GM19193 (cell line): ENCODE results near the gene SH2D6.

ENCODE experiments used
- POLR2A ChIP-seq: IDR thresholded peaks from 4 replicates; pipeline ENCODE4 v1.6.1; 2011; ENCODE audit not compliant: insufficient read depth, insufficient read length; ENCODE audit errors: extremely low read depth

Gene SH2D6

DNA sequence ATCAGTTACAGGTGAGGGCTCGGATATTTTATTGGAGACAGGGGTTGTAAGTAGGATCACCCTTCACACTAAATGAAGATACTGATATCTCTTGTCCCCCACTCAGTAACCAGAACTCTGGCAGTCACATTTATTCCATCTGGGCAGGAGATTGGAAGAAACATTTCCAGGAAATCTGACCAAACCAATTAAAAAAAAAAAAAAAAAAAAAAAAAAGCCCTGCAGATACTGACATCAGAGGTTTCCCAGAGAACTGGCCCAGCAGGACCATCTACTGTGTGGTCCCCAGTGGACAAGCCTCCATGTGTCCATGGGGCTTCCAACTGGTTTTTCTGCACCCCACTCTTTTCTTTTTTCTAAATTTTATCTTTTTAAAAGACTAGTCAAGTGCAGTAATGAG lies 41.3 kb downstream of the SH2D6 start:
- TF ChIP-seq POLR2A = no peak

DNA sequence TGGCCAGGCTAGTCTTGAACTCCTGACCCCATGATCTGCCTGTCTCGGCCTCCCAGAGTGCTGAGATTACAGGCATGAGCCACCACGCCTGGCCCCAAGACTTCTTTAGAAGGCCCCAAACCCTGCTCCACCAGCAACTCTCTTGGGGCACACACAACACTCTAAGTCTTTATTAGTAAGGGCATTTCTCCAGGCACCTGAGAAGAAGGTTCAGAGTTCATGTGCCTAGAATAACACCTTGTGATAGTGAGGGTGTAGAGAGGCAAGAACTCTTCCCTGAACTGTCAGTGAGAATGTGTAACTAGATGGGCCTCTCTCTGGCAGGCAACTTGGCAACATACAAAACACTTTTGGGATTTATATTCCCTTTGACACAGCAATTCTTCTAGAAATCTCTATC lies 43.8 kb downstream of the SH2D6 start:
- TF ChIP-seq POLR2A = no peak

DNA sequence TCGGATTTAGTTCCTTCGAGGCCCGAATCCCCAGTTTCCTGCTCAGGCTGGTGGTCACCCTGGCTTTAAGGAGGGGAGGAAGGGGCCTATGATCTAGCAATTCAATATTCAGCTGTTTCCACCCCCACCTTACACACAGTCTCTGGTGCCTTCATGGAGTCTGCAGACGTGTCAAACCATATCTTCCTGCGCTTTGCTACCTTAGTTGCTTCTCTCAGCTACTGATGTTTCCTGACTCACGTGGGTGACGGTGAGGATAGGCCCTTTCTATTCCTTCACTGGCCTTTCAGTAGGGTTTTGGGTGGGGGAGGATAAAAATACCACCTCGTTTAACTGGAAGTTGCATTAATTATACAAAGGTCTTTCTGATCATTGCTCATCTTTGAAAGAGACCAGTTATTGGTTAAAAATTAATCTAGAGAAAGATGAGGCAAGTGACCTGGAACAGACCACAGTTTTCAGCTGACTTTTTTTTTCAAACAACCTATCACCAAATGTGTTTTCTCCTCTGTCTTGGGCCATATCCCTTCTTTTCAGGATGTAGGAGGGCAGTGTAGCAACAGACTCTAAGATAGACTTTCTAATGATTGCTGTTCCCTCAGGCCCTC lies 49.7 kb downstream of the SH2D6 start:
- no peak for TF ChIP-seq POLR2A

DNA sequence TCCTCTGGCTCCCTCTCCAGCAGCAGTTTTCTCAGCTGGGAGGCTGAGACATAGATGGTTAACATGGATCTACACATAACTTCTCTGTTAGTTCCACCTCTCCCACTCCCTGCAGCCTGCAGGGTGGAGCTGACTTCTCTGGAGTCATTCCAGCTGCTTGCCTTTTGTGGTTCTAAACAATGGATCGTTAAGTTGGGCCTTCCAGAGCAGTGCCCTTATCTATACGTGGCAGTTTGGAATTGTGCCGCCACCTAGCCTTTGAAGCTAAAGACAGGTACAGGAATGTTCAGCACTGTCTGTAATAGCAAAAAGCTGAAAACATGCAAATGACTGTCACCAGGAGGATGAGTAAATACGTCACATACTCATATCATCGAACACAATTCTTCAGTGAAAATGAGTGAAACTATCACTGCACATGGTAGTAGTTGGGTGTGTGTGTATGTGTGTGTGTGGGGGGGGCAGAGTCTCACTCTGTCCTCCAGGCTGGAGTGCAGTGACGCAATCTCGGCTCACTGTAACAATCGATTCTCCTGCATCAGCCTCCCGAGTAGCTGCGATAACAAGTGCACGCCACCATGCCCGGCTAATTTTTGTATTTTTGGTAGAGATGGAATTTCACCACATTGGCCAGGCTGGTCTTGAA lies 50.3 kb downstream of the SH2D6 start:
- TF ChIP-seq POLR2A = no peak

DNA sequence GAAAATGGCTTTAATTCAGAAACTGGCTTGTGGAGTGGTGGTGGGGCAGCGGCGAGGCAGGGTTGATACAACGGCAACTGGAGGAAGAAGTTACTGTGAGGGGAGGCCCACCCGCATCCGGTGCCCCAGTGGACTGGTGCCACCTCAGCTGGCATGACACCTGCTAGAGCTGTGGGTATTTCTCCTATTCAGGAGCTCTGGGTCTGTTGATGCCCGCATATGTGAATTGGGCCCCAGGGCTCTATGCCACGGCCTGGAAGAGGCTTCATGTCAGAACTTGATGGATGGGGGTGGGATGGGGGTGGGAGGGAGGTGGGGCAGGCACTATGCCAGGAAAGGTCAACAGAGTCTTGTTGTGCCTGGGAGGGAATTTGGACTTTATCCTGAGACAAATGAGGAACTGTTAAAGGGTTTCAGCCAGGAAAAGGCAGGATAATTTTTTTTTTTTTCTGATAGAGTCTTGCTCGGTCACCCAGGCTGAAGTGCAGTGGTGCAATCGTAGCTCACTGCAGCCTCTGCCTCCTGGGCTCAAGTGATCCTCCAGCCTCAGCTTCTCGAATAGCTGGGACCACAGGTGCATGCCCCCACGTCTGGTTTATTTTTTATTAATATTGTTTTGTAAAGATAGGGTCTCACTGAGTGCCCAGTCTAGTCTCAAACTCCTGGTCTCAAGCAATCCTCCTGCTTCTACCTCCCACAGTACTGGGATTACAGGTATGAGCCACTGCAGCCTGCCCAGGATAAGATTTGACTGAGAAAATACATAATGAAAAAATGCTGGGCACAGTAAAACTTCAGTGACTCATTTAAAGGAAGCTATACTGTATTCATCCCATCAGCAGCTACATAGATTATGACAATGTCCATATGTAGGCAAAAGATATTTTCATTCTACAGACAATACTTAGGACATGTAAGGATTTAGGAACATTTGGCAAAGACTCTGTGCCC lies 52.6 kb downstream of the SH2D6 start:
- TF ChIP-seq POLR2A = no peak

DNA sequence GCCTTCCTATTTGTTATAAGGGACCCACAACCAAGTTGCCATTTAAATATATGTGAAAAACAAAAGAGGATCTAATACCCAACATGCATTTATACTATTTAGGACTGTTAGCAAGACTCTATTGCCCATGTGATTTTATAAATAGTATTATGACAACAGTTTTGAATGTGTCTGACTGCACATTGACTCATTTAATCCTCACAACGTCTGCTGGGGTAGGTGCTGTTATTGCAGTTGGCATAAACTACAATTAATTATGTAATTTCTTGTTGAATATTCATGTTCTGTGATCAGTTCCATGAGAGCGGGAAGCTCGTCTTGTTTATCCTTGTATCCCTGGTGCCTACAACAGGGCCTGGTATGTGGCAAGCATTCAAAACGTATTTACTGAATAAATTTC lies 53.7 kb downstream of the SH2D6 start:
- no peak for TF ChIP-seq POLR2A

DNA sequence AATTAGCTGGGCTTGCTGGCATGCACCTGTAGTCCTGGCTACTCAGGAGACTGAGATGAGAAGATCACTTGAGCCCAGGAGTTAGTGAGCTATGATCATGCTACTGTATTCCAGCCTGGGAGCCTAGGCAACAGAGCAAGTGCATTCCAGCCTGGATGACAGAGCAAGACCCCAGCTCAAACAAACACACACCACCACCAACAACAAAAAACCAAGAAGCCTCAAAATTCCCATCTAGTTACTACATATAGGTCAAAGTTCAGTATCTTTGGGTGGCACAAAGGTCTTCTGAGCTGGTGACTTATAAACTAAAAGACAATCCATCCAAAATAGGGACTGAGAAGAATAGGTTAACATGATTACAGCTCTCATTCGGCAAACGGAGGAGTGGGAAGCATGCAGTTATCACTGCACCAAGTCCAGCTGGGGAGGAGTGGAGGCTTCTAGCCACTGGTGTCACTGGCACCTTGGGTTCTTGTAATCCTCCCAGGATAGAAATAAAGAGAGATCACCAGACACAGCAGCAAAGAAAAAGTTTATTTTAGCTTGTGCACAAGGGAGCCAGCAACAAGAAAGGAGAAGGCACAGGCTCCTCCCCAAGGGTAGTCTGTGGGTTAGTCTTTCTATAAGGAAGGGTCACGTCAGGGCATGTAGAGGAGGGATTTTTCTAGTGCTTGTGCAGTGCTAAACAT lies 57.4 kb downstream of the SH2D6 start:
- no peak for TF ChIP-seq POLR2A

DNA sequence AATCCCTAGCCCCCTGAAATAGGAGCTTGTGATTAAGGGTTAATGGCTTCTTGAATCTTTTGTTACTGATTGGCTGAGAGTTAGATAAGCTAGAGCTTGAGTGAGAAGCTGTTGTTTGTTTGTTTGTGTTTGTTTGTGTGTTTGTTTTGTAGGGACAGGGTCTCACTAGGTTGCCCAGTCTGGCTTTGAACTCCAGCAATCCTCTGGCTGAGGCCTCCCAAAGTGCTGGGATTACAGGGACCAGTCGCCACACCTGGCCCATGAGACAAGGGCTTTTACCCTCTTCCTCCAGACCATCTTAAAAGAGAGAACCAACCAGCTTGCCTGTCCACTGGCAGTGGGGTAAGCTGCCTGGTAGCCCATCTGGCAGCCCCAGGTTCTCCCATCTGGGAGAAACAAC lies 58.1 kb downstream of the SH2D6 start:
- no peak for TF ChIP-seq POLR2A

DNA sequence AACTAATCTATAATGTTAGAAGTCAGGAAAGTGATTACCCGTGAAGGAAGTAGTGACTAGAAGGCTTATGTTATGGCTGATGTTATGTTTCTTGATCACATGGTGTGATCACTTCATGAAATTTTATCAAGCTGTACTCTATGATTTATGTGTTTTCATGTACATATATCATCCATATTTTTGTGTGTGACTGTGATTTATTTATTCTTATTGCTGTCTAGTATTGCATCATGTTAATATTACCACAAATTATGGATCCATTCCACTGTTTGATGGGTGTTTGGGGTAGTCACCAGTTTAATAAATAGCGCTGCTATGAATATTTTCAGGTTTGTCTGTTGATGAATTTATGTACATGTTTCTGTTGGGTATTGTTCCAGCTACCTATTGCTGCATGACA lies 59.4 kb downstream of the SH2D6 start:
- TF ChIP-seq POLR2A = no peak

DNA sequence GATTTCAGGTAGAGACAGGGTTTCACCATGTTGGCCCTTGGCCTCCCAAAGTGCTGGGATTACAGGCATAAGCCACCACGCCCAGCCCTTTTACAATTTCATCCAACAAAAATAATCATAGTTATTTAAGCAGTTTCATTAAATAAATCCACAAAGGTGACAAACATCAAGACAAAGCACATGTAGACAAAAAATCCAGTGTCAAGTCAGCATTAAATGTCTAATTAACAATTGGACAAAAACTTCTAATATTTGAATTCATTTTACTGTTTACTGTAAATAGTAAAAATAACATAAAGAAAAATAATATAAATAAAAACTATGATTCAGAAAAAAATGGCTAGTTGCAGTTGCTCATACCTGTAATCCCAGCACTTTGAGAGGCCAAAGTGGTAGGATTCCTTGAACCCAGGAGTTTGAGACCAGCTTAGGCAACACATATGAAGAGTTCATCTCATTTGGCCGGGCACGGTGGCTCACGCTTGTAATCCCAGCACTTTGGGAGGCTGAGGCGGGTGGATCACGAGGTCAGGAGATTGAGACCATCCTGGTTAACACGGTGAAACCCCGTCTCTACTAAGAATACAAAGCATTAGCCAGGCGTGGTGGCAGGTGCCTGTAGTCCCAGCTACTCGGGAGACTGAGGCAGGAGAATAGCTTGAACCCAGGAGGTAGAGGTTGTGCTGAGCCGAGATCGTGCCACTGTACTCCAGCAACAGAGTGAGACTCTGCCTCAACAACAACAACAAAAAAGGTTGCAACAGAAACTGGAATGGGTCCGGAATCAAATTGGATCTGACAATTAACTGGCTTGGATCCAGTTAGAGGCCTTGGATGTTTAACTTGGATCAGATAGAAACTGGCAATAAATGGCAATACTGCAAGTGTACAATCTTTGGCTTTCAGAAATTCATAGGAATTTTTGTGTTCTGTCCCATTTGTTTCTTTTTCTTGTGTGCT lies 63.6 kb downstream of the SH2D6 start:
- no peak for TF ChIP-seq POLR2A

DNA sequence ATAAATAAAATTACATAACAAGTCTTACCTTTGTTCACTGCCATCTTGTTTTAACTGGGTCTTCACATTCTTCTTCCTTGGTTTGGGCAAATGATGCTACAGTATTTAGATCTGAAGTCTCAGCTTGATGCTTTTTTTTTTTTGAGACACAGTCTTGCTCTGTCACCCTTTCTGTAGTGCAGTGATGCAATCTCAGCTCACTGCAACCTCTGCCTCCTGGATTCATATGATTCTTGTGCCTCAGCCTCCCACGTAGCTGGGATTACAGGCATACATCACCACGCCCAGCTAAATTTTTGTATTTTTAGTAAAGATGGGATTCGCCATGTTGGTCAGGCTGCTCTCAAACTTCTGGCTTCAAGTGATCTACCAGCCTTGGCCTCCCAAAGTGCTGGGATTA lies 67.3 kb downstream of the SH2D6 start:
- no peak for TF ChIP-seq POLR2A
